ENCODE data around the gene OR51L1. TPM values are rescaled to one million over a fixed set of nuclear protein-coding genes. Genes with fewer than 3 reads are reported as not detected.
"Not testable (repeated sequence)": the region's sequence is repeated elsewhere in the genome, so short reads cannot be mapped to it uniquely, and the experiment has no call there.

Gene OR51L1, protein sequence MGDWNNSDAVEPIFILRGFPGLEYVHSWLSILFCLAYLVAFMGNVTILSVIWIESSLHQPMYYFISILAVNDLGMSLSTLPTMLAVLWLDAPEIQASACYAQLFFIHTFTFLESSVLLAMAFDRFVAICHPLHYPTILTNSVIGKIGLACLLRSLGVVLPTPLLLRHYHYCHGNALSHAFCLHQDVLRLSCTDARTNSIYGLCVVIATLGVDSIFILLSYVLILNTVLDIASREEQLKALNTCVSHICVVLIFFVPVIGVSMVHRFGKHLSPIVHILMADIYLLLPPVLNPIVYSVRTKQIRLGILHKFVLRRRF
- total RNA-seq (2012; rRNA removed): not detected in 2 replicates

DNA sequence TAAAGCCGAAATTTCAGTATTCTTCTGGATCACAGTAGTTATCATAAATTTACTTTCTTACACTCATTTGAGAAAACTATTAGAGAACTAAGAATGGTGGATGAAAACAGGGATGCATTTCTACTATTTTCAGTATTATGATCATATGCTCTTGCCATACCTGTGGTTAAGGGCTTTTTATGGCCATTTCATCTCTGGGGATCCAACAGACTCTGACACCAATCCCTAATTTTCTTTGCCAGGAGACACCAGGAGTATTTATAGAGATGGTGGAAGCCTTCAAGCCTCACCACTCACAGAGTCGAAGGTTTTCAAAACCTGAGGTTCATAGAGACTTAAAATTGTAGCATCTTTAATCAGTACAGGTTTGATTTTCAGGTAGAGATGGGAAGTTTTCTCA is at the start of gene OR51L1:
Gene OR51L1, plus strand, starts transcription at position 301 of the 400 bp plus-strand sequence. CDS start 4,132 bp downstream, outside the sequence.
- H3K36me3 ChIP-seq (ENCODE audit: insufficient read depth, low read length): no peaks in the 10 kb centered on the region

DNA sequence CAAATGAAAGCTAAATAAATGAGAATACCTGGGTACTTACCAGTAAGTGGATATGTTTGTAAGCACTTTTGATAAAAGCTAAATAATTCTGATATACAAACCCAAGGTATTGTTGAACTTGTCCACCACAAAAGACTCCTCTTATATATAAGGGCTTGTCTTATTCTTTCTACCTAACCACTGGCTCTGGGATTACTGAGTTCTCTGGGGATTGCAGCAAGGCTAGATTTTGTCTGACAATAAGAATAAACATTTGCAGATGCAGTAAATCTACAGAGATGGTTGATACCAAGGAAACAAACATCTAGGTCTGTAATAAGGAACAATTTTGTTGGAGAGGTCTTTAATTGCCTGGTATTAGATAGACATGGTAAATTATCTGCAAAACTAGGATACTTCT is 47.1 kb upstream of the OR51L1 start, which contains the start of gene OR51A4:
Gene OR51A4, minus strand, starts transcription at position 101 of the 400 bp plus-strand sequence. CDS start 505 bp downstream, outside the sequence.
- Histone ChIP-seq H3K9me3 (replicated peaks; ENCODE audit: low read length) (no peaks in the 10 kb centered on the region), H3K4me1 (ENCODE audit: control insufficient read depth, insufficient read depth, low read length) (no peaks in the 10 kb centered on the region), H3K27me3 (ENCODE audit: control insufficient read depth, insufficient read depth, low read length) (no peaks in the 10 kb centered on the region), H3K36me3 (ENCODE audit: insufficient read depth, low read length) (no peaks in the 10 kb centered on the region), H3K9ac (ENCODE audit: low read depth, low read length) (no peak within 1 kb of the TSS), H3K4me2 (ENCODE audit: low read length) (no peak within 1 kb of the TSS), H3K4me3 (ENCODE audit: low read length) (no peak within 1 kb of the TSS)

More for the DNA sequence above, at the start of gene OR51L1:
- H3K9ac ChIP-seq (ENCODE audit: low read depth, low read length): no peak within 1 kb of the TSS
- no peaks in the 10 kb centered on the region for H3K4me1 ChIP-seq (ENCODE audit: control insufficient read depth, insufficient read depth, low read length)
- no peaks in the 10 kb centered on the region for H3K9me3 ChIP-seq (replicated peaks; ENCODE audit: low read length)
- no peak within 1 kb of the TSS for H3K4me2 ChIP-seq (ENCODE audit: low read length)
- peaks cover 7% of the 10 kb centered on the region for H3K27me3 ChIP-seq (ENCODE audit: control insufficient read depth, insufficient read depth, low read length)
- no peak within 1 kb of the TSS for H3K4me3 ChIP-seq (ENCODE audit: low read length)

DNA sequence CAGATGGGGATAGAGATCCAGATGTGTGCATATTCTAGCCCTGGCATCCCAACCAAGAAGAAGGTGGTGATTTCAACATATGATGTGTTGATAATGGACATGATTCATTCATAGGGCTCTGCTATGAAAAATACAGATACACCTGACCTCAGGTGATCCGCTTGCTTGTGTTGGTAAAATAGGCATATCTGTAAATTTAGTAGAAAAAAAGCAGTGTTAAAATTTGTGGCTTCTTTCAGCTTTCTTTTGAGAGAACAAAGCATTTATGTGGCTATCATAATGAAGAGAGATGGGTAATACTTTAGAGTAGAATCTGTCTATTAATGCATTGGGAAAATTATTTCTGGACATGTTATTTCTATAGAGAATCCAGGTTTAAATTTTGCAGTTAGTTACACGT is 39.0 kb upstream of the OR51L1 start, which contains the start of gene OR51A2:
Gene OR51A2, minus strand, starts transcription at position 101 of the 400 bp plus-strand sequence. Its CDS starts 0 bp downstream, at position 101.
- not testable (repeated sequence) for H3K9me3 ChIP-seq (replicated peaks; ENCODE audit: low read length); H3K9ac ChIP-seq (ENCODE audit: low read depth, low read length)

DNA sequence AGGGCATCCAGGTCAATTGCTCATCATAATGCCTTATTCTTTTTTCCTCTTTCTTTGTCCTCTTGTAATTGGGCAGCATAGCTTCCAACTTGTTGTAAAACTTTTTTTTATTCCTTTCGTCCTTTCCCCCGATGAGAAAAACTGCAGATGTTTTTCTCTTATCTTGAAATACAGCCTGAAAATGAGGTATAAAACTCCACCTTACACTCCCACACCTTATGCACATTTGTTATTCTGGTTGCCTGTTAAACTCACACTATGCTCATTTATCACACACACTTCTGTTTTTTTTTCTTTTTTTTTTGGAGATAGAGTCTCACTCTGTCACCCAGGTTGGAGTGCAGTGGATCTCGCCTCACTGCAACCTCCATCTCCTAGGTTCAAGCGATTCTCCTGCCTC is 37.3 kb upstream of the OR51L1 start:
- Histone ChIP-seq H3K9ac (ENCODE audit: low read depth, low read length) (no peak overlapping the region), H3K9me3 (replicated peaks; ENCODE audit: low read length) (no peaks in the 10 kb centered on the region), H3K4me1 (ENCODE audit: control insufficient read depth, insufficient read depth, low read length) (no peaks in the 10 kb centered on the region), H3K36me3 (ENCODE audit: insufficient read depth, low read length) (no peaks in the 10 kb centered on the region), H3K27me3 (ENCODE audit: control insufficient read depth, insufficient read depth, low read length) (peaks cover under 1% of the 10 kb centered on the region), H3K4me3 (ENCODE audit: low read length) (no peak overlapping the region), H3K4me2 (ENCODE audit: low read length) (no peak overlapping the region)

More for the DNA sequence above, 39.0 kb upstream of the OR51L1 start, which contains the start of gene OR51A2:
- not testable (repeated sequence) for H3K4me3 ChIP-seq (ENCODE audit: low read length); H3K36me3 ChIP-seq (ENCODE audit: insufficient read depth, low read length); H3K27me3 ChIP-seq (ENCODE audit: control insufficient read depth, insufficient read depth, low read length); H3K4me2 ChIP-seq (ENCODE audit: low read length); H3K4me1 ChIP-seq (ENCODE audit: control insufficient read depth, insufficient read depth, low read length)

DNA sequence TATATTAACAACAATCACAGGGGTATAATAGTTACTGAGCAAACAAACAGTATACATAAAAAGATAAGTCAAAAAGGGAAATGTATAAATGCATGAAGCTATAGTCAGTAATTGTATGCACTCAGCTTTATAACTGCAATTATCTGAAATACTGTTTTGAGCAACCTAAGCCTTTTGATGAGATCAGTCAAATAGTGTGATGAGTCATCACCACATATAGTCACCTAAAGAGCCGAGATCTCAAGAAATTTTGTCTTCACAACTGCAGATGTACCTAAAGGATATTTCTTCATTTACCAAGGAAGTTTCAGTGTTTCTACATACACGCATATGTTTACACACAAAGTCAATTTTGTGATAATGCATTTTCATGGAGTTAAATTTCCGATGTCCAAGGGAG is 33.8 kb upstream of the OR51L1 start:
- Histone ChIP-seq H3K4me1 (ENCODE audit: control insufficient read depth, insufficient read depth, low read length) (no peaks in the 10 kb centered on the region), H3K4me3 (ENCODE audit: low read length) (no peak overlapping the region)

DNA sequence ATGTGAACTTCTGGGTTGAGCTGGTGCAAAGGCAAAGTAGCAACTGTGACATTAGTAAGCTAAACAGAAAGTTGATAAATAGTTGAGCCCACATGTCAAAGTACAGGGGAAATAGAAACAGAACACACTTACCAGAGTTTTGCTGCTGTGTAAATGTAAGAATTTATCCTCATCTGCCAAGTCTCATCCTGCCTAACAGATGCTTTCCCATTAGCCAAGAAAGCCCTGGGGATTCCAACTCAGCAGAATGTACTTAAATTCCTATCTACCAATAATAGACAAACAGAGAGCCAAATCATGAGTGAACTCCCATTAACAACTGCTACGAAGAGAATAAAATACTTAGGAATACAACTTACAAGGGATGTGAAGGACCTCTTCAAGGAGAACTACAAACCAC is 31.8 kb upstream of the OR51L1 start:
- Histone ChIP-seq H3K4me3 (ENCODE audit: low read length) (no peak overlapping the region), H3K27me3 (ENCODE audit: control insufficient read depth, insufficient read depth, low read length) (peaks cover 3% of the 10 kb centered on the region), H3K4me2 (ENCODE audit: low read length) (no peak overlapping the region), H3K9ac (ENCODE audit: low read depth, low read length) (no peak overlapping the region), H3K4me1 (ENCODE audit: control insufficient read depth, insufficient read depth, low read length) (no peaks in the 10 kb centered on the region), H3K9me3 (replicated peaks; ENCODE audit: low read length) (no peaks in the 10 kb centered on the region), H3K36me3 (ENCODE audit: insufficient read depth, low read length) (no peaks in the 10 kb centered on the region)

More for the DNA sequence above, 33.8 kb upstream of the OR51L1 start:
- Histone ChIP-seq H3K27me3 (ENCODE audit: control insufficient read depth, insufficient read depth, low read length) (peaks cover 3% of the 10 kb centered on the region), H3K9me3 (replicated peaks; ENCODE audit: low read length) (no peaks in the 10 kb centered on the region), H3K9ac (ENCODE audit: low read depth, low read length) (no peak overlapping the region), H3K36me3 (ENCODE audit: insufficient read depth, low read length) (no peaks in the 10 kb centered on the region), H3K4me2 (ENCODE audit: low read length) (no peak overlapping the region)

DNA sequence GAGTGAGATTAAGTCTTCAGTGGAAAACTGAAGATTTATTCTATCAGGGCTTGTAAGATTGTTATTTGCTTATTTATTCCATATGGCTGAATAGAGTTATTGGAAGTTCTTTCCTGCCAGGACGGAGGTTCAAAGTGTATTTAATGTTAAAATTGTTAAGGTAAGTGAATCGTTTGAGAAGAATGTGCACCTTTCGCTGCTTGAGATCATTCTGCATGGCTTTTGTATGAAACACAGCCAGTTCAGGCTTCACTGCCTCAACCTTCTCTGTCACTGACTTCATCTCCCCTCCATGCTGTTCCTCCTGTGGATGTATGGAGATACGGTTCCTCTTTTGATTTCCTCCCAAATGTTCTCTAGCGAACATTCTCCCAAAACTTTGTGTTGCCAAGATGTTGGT is 19.2 kb upstream of the OR51L1 start:
- Histone ChIP-seq H3K4me1 (ENCODE audit: control insufficient read depth, insufficient read depth, low read length) (no peaks in the 10 kb centered on the region), H3K36me3 (ENCODE audit: insufficient read depth, low read length) (no peaks in the 10 kb centered on the region), H3K27me3 (ENCODE audit: control insufficient read depth, insufficient read depth, low read length) (no peaks in the 10 kb centered on the region), H3K9ac (ENCODE audit: low read depth, low read length) (no peak overlapping the region), H3K4me3 (ENCODE audit: low read length) (no peak overlapping the region), H3K4me2 (ENCODE audit: low read length) (no peak overlapping the region), H3K9me3 (replicated peaks; ENCODE audit: low read length) (no peaks in the 10 kb centered on the region)

DNA sequence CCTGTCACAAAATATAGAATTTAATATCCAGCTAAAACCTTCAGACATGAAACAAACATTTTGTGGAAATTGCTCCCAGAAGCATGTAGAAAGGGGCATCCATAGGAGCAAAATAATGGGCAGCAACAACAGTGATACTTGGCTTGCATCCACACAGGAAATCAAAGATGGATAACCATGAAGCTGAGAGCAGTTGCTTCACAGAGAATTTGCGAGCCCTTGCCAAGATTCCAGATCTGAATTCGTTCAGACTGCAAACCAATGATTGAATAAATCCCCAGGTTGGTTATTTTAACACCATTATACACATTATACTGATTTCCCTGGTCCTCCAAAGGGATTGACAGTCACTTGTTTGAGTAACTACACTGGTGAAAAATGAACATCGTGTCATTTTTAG is 15.6 kb upstream of the OR51L1 start:
- no peak overlapping the region for H3K4me2 ChIP-seq (ENCODE audit: low read length)
- H3K4me3 ChIP-seq (ENCODE audit: low read length): no peak overlapping the region
- H3K9me3 ChIP-seq (replicated peaks; ENCODE audit: low read length): no peaks in the 10 kb centered on the region
- H3K9ac ChIP-seq (ENCODE audit: low read depth, low read length): no peak overlapping the region
- H3K36me3 ChIP-seq (ENCODE audit: insufficient read depth, low read length): no peaks in the 10 kb centered on the region
- no peaks in the 10 kb centered on the region for H3K4me1 ChIP-seq (ENCODE audit: control insufficient read depth, insufficient read depth, low read length)
- H3K27me3 ChIP-seq (ENCODE audit: control insufficient read depth, insufficient read depth, low read length): no peaks in the 10 kb centered on the region

DNA sequence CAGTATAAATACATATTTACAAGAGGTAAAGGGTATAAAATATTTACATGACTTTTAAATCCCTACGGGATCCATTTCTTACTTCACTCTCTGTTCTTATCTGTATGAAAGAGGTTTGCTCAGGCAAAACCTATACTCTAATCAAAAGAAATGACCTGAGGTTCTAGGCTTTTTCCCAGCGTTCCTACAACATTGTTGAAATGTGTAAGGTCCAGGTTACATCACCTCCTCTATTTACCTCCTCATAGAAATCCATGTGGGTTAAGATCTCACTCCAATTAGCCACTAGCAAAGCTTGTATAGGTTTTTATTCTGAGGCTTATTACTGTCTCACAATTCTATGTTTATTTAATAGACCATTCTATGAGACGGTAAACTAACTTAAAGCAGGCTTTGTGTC is 12.0 kb upstream of the OR51L1 start:
- no peaks in the 10 kb centered on the region for H3K36me3 ChIP-seq (ENCODE audit: insufficient read depth, low read length)

DNA sequence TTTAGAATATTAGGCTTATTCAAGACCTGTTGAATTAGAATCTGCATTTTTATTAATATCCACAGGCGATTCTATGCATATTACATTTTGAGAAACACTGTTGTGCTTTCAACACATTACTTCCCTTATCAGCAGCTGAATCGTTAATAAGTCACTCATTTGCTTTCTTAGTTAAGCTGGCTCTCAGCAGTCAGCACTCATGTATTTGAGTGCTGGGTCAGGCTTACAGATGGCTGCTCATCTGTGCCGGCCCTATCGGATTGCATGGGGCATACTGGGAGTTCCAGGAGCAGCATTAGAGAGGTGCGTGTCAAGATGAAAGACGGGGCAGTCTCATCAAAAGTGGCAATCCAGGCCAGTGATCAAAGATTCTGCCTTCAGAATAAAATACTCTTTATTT is 10.8 kb upstream of the OR51L1 start:
- no peaks in the 10 kb centered on the region for H3K36me3 ChIP-seq (ENCODE audit: insufficient read depth, low read length)
- no peak overlapping the region for H3K4me3 ChIP-seq (ENCODE audit: low read length)
- no peak overlapping the region for H3K4me2 ChIP-seq (ENCODE audit: low read length)
- no peaks in the 10 kb centered on the region for H3K9me3 ChIP-seq (replicated peaks; ENCODE audit: low read length)
- no peaks in the 10 kb centered on the region for H3K27me3 ChIP-seq (ENCODE audit: control insufficient read depth, insufficient read depth, low read length)
- no peak overlapping the region for H3K9ac ChIP-seq (ENCODE audit: low read depth, low read length)
- H3K4me1 ChIP-seq (ENCODE audit: control insufficient read depth, insufficient read depth, low read length): no peaks in the 10 kb centered on the region

More for the DNA sequence above, 12.0 kb upstream of the OR51L1 start:
- Histone ChIP-seq H3K27me3 (ENCODE audit: control insufficient read depth, insufficient read depth, low read length) (no peaks in the 10 kb centered on the region), H3K4me3 (ENCODE audit: low read length) (no peak overlapping the region), H3K9ac (ENCODE audit: low read depth, low read length) (no peak overlapping the region), H3K4me2 (ENCODE audit: low read length) (no peak overlapping the region), H3K4me1 (ENCODE audit: control insufficient read depth, insufficient read depth, low read length) (no peaks in the 10 kb centered on the region), H3K9me3 (replicated peaks; ENCODE audit: low read length) (no peaks in the 10 kb centered on the region)

DNA sequence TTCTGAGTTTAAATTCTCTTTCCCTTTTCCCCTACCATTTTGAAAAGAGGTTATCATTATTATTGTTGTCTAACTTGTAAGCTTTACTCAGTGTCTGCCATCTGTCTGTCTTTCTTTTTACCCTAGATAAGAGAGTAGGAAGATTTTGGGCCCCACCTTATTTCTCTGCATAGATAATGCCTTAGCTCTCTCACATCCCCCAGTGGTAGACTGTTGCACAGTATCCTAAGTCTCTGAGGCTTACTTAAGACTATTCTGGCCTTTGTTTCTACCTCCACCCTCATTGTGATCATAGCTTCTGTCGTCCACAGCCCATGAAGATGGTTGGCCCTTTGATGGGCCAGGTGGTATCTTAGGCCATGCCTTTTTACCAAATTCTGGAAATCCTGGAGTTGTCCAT is 3.6 kb upstream of the OR51L1 start:
- peaks cover 7% of the 10 kb centered on the region for H3K27me3 ChIP-seq (ENCODE audit: control insufficient read depth, insufficient read depth, low read length)
- H3K9ac ChIP-seq (ENCODE audit: low read depth, low read length): no peak overlapping the region
- H3K4me2 ChIP-seq (ENCODE audit: low read length): no peak overlapping the region
- no peaks in the 10 kb centered on the region for H3K9me3 ChIP-seq (replicated peaks; ENCODE audit: low read length)
- H3K36me3 ChIP-seq (ENCODE audit: insufficient read depth, low read length): no peaks in the 10 kb centered on the region
- H3K4me1 ChIP-seq (ENCODE audit: control insufficient read depth, insufficient read depth, low read length): no peaks in the 10 kb centered on the region
- H3K4me3 ChIP-seq (ENCODE audit: low read length): no peak overlapping the region
